GM19438 (cell line): ENCODE results near the gene RERE.

Experiments
- ATAC-seq: cut with Tn5 transposase; IDR thresholded peaks from one replicate; pipeline ENCODE4 v1.9.1; 2021; ENCODE audit warnings: low read depth; ENCODE audit not compliant: unreplicated experiment

Gene RERE

GRCh38 chr1:8330271-8331125, 486.9 kb downstream of the RERE start:
- no peak for ATAC-seq

GRCh38 chr1:8329858-8330257, 487.6 kb downstream of the RERE start:
- ATAC-seq = no peak

GRCh38 chr1:8329439-8329838, 488.0 kb downstream of the RERE start:
- ATAC-seq = no peak

GRCh38 chr1:8328271-8328670, 489.2 kb downstream of the RERE start:
- ATAC-seq = no peak

- ATAC-seq = no peak
Observed at GRCh38 chr1:8326265-8326664, 491.2 kb downstream of the RERE start.

- no peak for ATAC-seq
Observed at GRCh38 chr1:8325771-8326170, 491.7 kb downstream of the RERE start.

GRCh38 chr1:8324176-8324810, 493.1 kb downstream of the RERE start:
- ATAC-seq = no peak

GRCh38 chr1:8323706-8324105, 493.7 kb downstream of the RERE start:
- no peak for ATAC-seq

GRCh38 chr1:8321612-8322011, 495.8 kb downstream of the RERE start:
- ATAC-seq = no peak

- ATAC-seq = no peak
Observed at GRCh38 chr1:8318436-8318835, 499.0 kb downstream of the RERE start.

GRCh38 chr1:8317647-8318381, 499.6 kb downstream of the RERE start, which contains the start of gene SLC45A1:
Gene SLC45A1 (plus strand): TSS chr1:8318114. CDS start chr1:8324330, 6,216 bp downstream.
- no peak for ATAC-seq

GRCh38 chr1:8315573-8316475, 501.6 kb downstream of the RERE start:
- no peak for ATAC-seq

GRCh38 chr1:8314346-8315280, 502.8 kb downstream of the RERE start:
- ATAC-seq = no peak

GRCh38 chr1:8313231-8313630, 504.2 kb downstream of the RERE start:
- no peak for ATAC-seq

GRCh38 chr1:8312235-8313218, 504.9 kb downstream of the RERE start:
- no peak for ATAC-seq

- no peak for ATAC-seq
Observed at GRCh38 chr1:8311068-8311718, 506.2 kb downstream of the RERE start.

GRCh38 chr1:8307628-8308027, 509.8 kb downstream of the RERE start:
- no peak for ATAC-seq

- no peak for ATAC-seq
Observed at GRCh38 chr1:8303876-8304275, 513.6 kb downstream of the RERE start.
